ENCODE measurements around the gene LMBRD1.

LMBRD1 gene

GRCh38 chr6:69693762-69694161, 103.0 kb downstream of the LMBRD1 start:
- Histone ChIP-seq H2AFZ (ENCODE audit: low read length) (no peak overlapping the region), H3K9ac (ENCODE audit: low read depth, low read length, poor library complexity, severe bottlenecking) (no peak overlapping the region), H3K4me3 (ENCODE audit: low read length, poor library complexity, severe bottlenecking) (no peak overlapping the region), H3K9me3 (ENCODE audit: insufficient read depth, low read depth, low read length) (no peaks in the 10 kb centered on the region), H3F3A (ENCODE audit: low read depth) (no peaks in the 10 kb centered on the region), H3K4me2 (ENCODE audit: low read depth, low read length, poor library complexity, severe bottlenecking) (no peak overlapping the region), H3K79me2 (ENCODE audit: insufficient read depth, low read length) (no peaks in the 10 kb centered on the region), H3K9me2 (replicated peaks; ENCODE audit: low read depth, low read length) (no peaks in the 10 kb centered on the region), H3K27me3 (ENCODE audit: insufficient read depth, low read length, poor library complexity, severe bottlenecking) (no peaks in the 10 kb centered on the region), H4K20me1 (ENCODE audit: insufficient read depth, low read length, poor library complexity, severe bottlenecking) (no peaks in the 10 kb centered on the region), H3K36me3 (ENCODE audit: insufficient read depth, low read length) (peaks cover 6% of the 10 kb centered on the region; the same call in 1 of the 2 replicates), H3K4me1 (ENCODE audit: insufficient read depth, low read length, poor library complexity, severe bottlenecking) (peaks cover 4% of the 10 kb centered on the region)
- no peak for TF ChIP-seq EZH2phosphoT487 (IDR thresholded peaks at IDR 0.05; ENCODE audit: borderline replicate concordance)
- TF ChIP-seq, protein P1, sequence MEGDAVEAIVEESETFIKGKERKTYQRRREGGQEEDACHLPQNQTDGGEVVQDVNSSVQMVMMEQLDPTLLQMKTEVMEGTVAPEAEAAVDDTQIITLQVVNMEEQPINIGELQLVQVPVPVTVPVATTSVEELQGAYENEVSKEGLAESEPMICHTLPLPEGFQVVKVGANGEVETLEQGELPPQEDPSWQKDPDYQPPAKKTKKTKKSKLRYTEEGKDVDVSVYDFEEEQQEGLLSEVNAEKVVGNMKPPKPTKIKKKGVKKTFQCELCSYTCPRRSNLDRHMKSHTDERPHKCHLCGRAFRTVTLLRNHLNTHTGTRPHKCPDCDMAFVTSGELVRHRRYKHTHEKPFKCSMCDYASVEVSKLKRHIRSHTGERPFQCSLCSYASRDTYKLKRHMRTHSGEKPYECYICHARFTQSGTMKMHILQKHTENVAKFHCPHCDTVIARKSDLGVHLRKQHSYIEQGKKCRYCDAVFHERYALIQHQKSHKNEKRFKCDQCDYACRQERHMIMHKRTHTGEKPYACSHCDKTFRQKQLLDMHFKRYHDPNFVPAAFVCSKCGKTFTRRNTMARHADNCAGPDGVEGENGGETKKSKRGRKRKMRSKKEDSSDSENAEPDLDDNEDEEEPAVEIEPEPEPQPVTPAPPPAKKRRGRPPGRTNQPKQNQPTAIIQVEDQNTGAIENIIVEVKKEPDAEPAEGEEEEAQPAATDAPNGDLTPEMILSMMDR (conservative IDR thresholded peaks at IDR 0.05; ENCODE audit: low read length): no peak

GRCh38 chr6:69690986-69691385, 105.8 kb downstream of the LMBRD1 start:
- Histone ChIP-seq H3K9me2 (replicated peaks; ENCODE audit: low read depth, low read length) (no peaks in the 10 kb centered on the region), H3K9ac (ENCODE audit: low read depth, low read length, poor library complexity, severe bottlenecking) (no peak overlapping the region), H3F3A (ENCODE audit: low read depth) (no peaks in the 10 kb centered on the region), H3K79me2 (ENCODE audit: insufficient read depth, low read length) (no peaks in the 10 kb centered on the region), H3K36me3 (ENCODE audit: insufficient read depth, low read length) (no peaks in the 10 kb centered on the region), H3K4me1 (ENCODE audit: insufficient read depth, low read length, poor library complexity, severe bottlenecking) (no peaks in the 10 kb centered on the region), H4K20me1 (ENCODE audit: insufficient read depth, low read length, poor library complexity, severe bottlenecking) (no peaks in the 10 kb centered on the region), H3K4me3 (ENCODE audit: low read length, poor library complexity, severe bottlenecking) (no peak overlapping the region), H3K27me3 (ENCODE audit: insufficient read depth, low read length, poor library complexity, severe bottlenecking) (no peaks in the 10 kb centered on the region), H3K9me3 (ENCODE audit: insufficient read depth, low read depth, low read length) (no peaks in the 10 kb centered on the region), H3K4me2 (ENCODE audit: low read depth, low read length, poor library complexity, severe bottlenecking) (no peak overlapping the region), H2AFZ (ENCODE audit: low read length) (no peak overlapping the region)
- TF ChIP-seq, protein P1 (conservative IDR thresholded peaks at IDR 0.05; ENCODE audit: low read length): no peak

- Histone ChIP-seq H3K36me3 (ENCODE audit: insufficient read depth, low read length) (no peaks in the 10 kb centered on the region; the same call in 1 of the 2 replicates), H3K9me3 (ENCODE audit: insufficient read depth, low read depth, low read length) (no peaks in the 10 kb centered on the region), H3F3A (ENCODE audit: low read depth) (no peaks in the 10 kb centered on the region), H3K79me2 (ENCODE audit: insufficient read depth, low read length) (no peaks in the 10 kb centered on the region), H3K9ac (ENCODE audit: low read depth, low read length, poor library complexity, severe bottlenecking) (no peak overlapping the region), H3K9me2 (replicated peaks; ENCODE audit: low read depth, low read length) (no peaks in the 10 kb centered on the region), H3K27me3 (ENCODE audit: insufficient read depth, low read length, poor library complexity, severe bottlenecking) (no peaks in the 10 kb centered on the region), H3K4me1 (ENCODE audit: insufficient read depth, low read length, poor library complexity, severe bottlenecking) (no peaks in the 10 kb centered on the region), H4K20me1 (ENCODE audit: insufficient read depth, low read length, poor library complexity, severe bottlenecking) (no peaks in the 10 kb centered on the region), H3K4me3 (ENCODE audit: low read length, poor library complexity, severe bottlenecking) (no peak overlapping the region), H2AFZ (ENCODE audit: low read length) (no peak overlapping the region), H3K4me2 (ENCODE audit: low read depth, low read length, poor library complexity, severe bottlenecking) (no peak overlapping the region)
- TF ChIP-seq, protein P1 (conservative IDR thresholded peaks at IDR 0.05; ENCODE audit: low read length): no peak
- no peak for TF ChIP-seq EZH2phosphoT487 (IDR thresholded peaks at IDR 0.05; ENCODE audit: borderline replicate concordance)
Observed at GRCh38 chr6:69680302-69680701, 116.5 kb downstream of the LMBRD1 start.
